Transverse colon (tissue), 3 donors: ENCODE data around the gene HCLS1.

ENCODE experiments used
- CTCF ChIP-seq, 5 experiments: fragments of 200-600 bp in 3 of 5; fragments of 450-650 bp in 2 of 5; sonication (generic) in 3 of 5; IDR thresholded peaks; 1 replicate in 2 of 5; 2 replicates in 3 of 5; pipeline ENCODE4 v1.5.1; 2016 to 2017; ENCODE audit warnings: antibody characterized with exemption in 5 of 5, inconsistent platforms in 3 of 5, mild to moderate bottlenecking in 2 of 5, moderate library complexity in 1 of 5
- EP300 ChIP-seq: sonication (generic); formaldehyde crosslinking; IDR thresholded peaks from one replicate; pipeline ENCODE4 v1.6.1; 2017; ENCODE audit warnings: antibody characterized with exemption, low read depth
- POLR2A ChIP-seq: fragments of 450-650 bp; IDR thresholded peaks from one replicate; pipeline ENCODE4 v1.6.1; 2016; ENCODE audit warnings: antibody characterized with exemption, mild to moderate bottlenecking, moderate library complexity

DNA sequence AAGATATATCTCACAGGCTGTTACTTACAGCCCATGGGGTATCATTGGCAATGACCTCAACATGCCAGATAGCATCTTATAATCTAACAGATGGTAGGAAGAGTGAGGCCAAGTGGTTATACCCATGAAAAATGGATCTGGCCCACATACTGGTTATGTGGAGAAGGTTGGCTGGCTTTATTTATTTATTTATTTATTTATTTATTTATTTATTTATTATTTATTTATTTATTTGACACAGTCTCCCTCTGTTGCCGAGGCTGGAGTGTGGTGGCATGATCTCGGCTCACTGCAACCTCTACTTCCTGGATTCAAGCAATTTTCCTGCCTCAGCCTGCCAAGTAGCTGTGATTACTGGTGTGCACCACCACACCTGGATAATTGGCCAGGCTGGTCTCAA is 55.9 kb downstream of the HCLS1 start:
- no peak for TF ChIP-seq EP300
- no peak for TF ChIP-seq CTCF (IDR thresholded peaks at IDR 0.05)
- TF ChIP-seq POLR2A, result no peak
